SU-DHL-6 (cell line): ENCODE measurements around the gene GDF10.

Experiments used
- EZH2phosphoT487 ChIP-seq: fragments of 200-600 bp; sonication (generic), shearing (Covaris generic); conservative IDR thresholded peaks from 2 replicates; pipeline ENCODE4 v1.6.1; 2018; ENCODE audit warnings: mild to moderate bottlenecking, antibody characterized with exemption, low read length, moderate library complexity, mixed read lengths
- TF ChIP-seq, protein P1 (sequence below): fragments of 200-600 bp; sonication (generic); IDR thresholded peaks from one replicate; pipeline ENCODE4 v1.5.1; 2017; ENCODE audit warnings: antibody characterized with exemption, mild to moderate bottlenecking, low read length, moderate library complexity; ENCODE audit not compliant: insufficient read depth, poor library complexity, severe bottlenecking

DNA sequence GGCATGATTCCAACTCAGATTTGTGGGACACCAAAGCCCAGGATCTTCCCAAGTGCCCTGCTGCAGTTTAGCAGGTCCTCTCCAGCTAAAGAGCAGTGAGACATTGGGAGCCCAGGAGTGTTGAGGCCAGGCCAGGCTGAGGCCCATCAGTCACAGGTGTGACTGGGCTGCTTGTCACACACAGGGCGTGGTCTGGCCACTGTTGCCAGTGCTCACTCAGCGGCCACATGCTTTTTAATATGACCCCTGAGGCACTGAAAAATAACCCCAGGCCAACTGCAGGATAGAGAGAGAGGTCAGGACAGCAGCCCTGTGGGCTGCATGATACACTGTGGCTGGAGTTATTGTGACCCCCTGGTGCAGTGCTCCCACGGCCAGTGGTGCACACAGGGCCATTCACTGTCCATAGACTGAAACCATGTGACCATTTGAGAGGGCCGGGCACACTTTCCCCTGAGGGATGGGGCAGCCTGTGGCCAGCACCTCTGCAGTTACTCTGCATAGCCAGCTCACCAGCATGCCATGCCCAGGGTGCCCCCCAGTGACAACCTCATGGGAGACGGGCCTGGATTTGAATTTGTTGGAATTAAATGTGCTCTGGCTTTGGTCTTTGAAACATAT, 26.4 kb downstream of the GDF10 start:
- TF ChIP-seq, protein P1, sequence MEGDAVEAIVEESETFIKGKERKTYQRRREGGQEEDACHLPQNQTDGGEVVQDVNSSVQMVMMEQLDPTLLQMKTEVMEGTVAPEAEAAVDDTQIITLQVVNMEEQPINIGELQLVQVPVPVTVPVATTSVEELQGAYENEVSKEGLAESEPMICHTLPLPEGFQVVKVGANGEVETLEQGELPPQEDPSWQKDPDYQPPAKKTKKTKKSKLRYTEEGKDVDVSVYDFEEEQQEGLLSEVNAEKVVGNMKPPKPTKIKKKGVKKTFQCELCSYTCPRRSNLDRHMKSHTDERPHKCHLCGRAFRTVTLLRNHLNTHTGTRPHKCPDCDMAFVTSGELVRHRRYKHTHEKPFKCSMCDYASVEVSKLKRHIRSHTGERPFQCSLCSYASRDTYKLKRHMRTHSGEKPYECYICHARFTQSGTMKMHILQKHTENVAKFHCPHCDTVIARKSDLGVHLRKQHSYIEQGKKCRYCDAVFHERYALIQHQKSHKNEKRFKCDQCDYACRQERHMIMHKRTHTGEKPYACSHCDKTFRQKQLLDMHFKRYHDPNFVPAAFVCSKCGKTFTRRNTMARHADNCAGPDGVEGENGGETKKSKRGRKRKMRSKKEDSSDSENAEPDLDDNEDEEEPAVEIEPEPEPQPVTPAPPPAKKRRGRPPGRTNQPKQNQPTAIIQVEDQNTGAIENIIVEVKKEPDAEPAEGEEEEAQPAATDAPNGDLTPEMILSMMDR: no peak
- no peak for TF ChIP-seq EZH2phosphoT487
